Measurements from ENCODE around the gene ZNF324. TPM values are rescaled to one million over a fixed set of nuclear protein-coding genes. Genes with fewer than 3 reads are reported as not detected.
A peak's percentile ranks its signal among the peaks of the same experiment; 100 is the strongest.

The ZNF324 gene
- total and polyA plus RNA-seq, 9 of the 15 experiments (the other 6 are each of a cell fraction or from before 2014, with no cell fraction given): 0.92 to 16.4 (median 5.3) TPM

DNA sequence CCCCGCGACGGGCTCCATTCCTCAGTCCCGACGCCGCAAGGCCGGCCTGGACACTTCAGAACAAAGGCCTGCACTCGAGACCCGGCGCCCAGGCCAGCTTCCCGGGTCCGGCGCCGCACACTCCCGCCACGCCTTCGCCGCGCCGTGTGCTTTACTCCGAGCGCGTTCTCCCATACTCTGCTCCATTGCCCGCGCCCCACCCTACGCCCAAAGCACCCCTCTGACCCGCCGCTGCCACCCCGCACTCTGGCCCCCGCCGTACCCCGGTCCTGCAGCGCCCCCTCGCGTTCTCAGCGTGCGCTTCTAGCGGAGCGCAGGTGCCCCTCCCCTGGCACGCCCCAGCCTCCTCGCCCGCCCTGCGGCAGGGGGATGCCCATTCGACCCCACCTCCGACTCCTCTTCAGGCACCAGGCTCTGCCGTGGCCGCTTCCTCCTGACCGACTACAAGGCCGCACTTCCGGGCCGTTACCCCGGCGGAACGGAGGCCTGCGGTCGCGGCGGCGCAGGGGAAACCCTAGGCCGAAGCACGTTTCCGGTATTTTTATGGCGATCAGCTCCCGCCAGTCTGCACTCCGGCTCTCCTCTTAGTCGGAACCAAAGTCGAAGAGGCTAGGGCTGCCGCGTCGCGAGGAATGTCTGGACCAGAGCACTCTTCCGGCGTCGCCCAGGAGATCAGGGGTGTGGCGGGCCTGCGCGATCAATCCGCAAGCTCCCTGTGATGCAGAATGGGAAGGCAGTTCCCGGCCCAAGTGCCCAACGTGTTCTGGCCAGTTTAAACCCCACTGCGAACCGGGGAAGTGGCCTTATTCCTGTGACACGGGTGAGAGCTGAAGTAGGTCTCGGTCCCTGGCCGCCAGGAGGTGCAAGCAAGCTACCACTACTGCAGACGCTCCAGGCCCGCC is 52.7 kb downstream of the ZNF324 start, which contains the start of gene ZBTB45 (continued):
- TF ChIP-seq, protein P1, sequence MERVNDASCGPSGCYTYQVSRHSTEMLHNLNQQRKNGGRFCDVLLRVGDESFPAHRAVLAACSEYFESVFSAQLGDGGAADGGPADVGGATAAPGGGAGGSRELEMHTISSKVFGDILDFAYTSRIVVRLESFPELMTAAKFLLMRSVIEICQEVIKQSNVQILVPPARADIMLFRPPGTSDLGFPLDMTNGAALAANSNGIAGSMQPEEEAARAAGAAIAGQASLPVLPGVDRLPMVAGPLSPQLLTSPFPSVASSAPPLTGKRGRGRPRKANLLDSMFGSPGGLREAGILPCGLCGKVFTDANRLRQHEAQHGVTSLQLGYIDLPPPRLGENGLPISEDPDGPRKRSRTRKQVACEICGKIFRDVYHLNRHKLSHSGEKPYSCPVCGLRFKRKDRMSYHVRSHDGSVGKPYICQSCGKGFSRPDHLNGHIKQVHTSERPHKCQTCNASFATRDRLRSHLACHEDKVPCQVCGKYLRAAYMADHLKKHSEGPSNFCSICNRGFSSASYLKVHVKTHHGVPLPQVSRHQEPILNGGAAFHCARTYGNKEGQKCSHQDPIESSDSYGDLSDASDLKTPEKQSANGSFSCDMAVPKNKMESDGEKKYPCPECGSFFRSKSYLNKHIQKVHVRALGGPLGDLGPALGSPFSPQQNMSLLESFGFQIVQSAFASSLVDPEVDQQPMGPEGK (CRISPR knock-in tag; IDR thresholded peaks at IDR 0.05; ENCODE audit: borderline replicate concordance): peak; percentile 28; the same call in 1 of the 2 replicates
- TF ChIP-seq TCF3 (CRISPR knock-in tag; IDR thresholded peaks at IDR 0.05) (peak; percentile 54), SIN3A (IDR thresholded peaks at IDR 0.05; ENCODE audit: borderline replicate concordance in 2 of 2, control insufficient read depth in 1 of 2, low read depth in 2 of 2, low read length in 2 of 2) (peak; percentile 6 to 85; a peak in 2 of 4 replicates)
- TF ChIP-seq, protein P2, sequence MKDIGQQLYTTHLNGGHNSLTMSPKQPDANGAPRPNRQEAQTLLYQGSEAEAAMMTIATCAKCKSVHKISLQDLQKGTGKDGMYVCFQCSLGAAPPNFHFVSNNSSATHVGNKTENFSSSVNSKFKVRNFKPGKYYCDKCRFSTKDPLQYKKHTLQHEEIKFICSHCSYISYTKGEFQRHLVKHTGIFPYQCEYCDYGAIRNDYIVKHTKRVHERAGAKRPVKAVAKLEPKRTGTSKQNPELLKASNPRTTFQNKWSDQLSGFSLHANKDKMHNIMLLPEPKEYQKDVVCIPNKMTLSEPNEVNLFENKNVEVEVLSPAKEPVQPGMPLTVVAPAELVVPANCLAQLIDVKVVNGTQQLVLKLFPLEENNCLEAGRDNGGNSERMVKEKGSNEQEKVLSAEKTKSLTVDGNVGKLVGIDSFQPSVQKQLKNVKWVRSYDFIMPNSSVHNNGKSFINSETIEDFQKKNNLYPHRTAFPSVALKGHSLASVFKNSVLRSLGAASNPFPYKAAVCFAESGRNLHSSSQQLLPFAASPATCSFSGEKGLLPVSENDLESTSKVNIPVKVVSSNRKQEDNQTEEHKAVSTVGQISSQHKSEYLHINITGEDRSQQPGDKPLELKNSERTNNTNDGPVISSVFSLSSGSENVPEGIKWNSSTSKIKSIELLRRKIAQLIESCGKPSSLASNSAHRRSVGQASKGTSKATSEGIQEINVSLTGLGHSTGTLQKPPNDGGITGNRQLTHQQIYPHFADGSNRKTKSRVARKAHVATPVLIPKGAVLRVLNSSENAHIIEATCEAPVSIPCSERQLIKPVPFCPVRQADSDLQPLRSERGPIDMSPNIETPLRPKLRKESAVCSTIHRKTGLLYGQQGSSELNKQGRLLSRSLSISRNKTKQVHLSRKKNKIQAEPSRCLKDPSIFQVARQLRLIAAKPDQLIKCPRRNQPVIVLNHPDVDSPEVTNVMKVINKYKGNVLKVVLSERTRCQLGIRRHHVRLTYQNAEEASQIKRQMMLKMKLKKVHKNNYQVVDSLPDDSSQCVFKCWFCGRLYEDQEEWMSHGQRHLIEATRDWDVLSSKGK (CRISPR knock-in tag; IDR thresholded peaks at IDR 0.05): no peak
- TF ChIP-seq, protein P3, sequence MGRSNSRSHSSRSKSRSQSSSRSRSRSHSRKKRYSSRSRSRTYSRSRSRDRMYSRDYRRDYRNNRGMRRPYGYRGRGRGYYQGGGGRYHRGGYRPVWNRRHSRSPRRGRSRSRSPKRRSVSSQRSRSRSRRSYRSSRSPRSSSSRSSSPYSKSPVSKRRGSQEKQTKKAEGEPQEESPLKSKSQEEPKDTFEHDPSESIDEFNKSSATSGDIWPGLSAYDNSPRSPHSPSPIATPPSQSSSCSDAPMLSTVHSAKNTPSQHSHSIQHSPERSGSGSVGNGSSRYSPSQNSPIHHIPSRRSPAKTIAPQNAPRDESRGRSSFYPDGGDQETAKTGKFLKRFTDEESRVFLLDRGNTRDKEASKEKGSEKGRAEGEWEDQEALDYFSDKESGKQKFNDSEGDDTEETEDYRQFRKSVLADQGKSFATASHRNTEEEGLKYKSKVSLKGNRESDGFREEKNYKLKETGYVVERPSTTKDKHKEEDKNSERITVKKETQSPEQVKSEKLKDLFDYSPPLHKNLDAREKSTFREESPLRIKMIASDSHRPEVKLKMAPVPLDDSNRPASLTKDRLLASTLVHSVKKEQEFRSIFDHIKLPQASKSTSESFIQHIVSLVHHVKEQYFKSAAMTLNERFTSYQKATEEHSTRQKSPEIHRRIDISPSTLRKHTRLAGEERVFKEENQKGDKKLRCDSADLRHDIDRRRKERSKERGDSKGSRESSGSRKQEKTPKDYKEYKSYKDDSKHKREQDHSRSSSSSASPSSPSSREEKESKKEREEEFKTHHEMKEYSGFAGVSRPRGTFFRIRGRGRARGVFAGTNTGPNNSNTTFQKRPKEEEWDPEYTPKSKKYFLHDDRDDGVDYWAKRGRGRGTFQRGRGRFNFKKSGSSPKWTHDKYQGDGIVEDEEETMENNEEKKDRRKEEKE (IDR thresholded peaks at IDR 0.05; ENCODE audit: borderline replicate concordance in 1 of 2, control insufficient read depth in 1 of 2, low read depth in 2 of 2, low read length in 1 of 2): peak in 1 of 2 experiments; percentile 98; a peak in 2 of 4 replicates
- TF ChIP-seq, protein P4, sequence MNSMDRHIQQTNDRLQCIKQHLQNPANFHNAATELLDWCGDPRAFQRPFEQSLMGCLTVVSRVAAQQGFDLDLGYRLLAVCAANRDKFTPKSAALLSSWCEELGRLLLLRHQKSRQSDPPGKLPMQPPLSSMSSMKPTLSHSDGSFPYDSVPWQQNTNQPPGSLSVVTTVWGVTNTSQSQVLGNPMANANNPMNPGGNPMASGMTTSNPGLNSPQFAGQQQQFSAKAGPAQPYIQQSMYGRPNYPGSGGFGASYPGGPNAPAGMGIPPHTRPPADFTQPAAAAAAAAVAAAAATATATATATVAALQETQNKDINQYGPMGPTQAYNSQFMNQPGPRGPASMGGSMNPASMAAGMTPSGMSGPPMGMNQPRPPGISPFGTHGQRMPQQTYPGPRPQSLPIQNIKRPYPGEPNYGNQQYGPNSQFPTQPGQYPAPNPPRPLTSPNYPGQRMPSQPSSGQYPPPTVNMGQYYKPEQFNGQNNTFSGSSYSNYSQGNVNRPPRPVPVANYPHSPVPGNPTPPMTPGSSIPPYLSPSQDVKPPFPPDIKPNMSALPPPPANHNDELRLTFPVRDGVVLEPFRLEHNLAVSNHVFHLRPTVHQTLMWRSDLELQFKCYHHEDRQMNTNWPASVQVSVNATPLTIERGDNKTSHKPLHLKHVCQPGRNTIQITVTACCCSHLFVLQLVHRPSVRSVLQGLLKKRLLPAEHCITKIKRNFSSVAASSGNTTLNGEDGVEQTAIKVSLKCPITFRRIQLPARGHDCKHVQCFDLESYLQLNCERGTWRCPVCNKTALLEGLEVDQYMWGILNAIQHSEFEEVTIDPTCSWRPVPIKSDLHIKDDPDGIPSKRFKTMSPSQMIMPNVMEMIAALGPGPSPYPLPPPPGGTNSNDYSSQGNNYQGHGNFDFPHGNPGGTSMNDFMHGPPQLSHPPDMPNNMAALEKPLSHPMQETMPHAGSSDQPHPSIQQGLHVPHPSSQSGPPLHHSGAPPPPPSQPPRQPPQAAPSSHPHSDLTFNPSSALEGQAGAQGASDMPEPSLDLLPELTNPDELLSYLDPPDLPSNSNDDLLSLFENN (IDR thresholded peaks at IDR 0.05; ENCODE audit: low read depth in 2 of 2, low read length in 2 of 2): peak in 1 of 2 experiments; percentile 56; a peak in 1 of 4 replicates

All from K562 (cell line).